ENCODE measurements around the gene HSF5. TPM values are rescaled to one million over a fixed set of nuclear protein-coding genes. Genes with fewer than 3 reads are reported as not detected.

HSF5 gene
- total and polyA plus RNA-seq, 2 of the 13 experiments (the other 11 are each of a cell fraction or from before 2014, with no cell fraction given): not detected

DNA sequence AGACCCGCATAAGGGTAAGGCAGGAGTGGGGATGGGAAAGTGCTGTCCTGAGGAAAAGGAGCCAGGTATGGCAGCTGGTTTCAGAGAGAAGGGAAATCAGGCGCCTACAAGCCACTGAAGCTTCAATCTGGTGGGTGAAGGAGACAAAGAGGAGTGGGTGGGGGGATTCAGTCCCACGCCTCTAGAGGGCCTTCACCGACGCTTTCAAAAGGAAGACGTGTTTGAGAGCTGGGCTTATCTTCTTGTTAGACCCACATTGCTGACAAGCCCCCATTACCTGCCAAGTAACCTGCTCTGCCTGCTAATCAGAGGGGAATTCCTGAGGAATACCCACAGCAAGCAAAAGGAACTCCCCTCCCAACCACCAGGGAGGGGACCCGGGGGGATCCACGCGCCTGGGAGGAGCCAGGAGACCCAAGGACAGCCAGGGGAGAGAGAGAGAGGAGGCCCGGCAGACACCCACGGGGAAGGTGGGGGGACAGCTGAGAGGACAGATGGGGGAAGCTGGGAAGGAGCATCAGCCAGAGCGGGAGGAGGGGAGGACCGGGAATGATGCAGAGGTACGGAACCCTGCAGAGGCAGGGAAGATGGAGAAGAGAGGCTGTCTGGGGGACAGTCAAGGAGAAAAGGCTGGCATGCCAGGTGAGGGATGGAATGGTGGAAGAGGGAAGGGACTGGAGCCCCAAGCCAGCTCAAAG, 25.2 kb upstream of the HSF5 start:
- no peak for ATAC-seq
- Histone ChIP-seq H3K4me3 (replicated peaks in 1 of 3; ENCODE audit: insufficient read depth in 1 of 3, low read depth in 2 of 3, low read length in 3 of 3) (peak overlapping the region; percentile 80 to 89 (median 84)), H2AFZ (ENCODE audit: low read length) (no peak overlapping the region), H3K27me3 (ENCODE audit: control insufficient read depth in 1 of 2, insufficient read depth in 2 of 2, low read length in 2 of 2) (no peaks in the 10 kb centered on the region; a peak in 1 of 5 replicates), H3K79me2 (ENCODE audit: insufficient read depth, low read length) (peaks cover 30% of the 10 kb centered on the region), H3K9me3 (ENCODE audit: low read length) (no peaks in the 10 kb centered on the region), H3K36me3 (replicated peaks in 1 of 2; ENCODE audit: control insufficient read depth in 1 of 2, insufficient read depth in 2 of 2, low read length in 2 of 2) (peaks cover 18 to 48% of the 10 kb centered on the region in 2 experiments), H3K4me1 (ENCODE audit: insufficient read depth, low read length) (peaks cover 50% of the 10 kb centered on the region), H3K4me2 (ENCODE audit: low read depth, low read length) (peak overlapping the region; percentile 93), H4K20me1 (ENCODE audit: insufficient read depth, low read length) (no peaks in the 10 kb centered on the region; the same call in 1 of the 2 replicates), H3K9ac (ENCODE audit: insufficient read depth, low read depth, low read length) (peak overlapping the region; percentile 80), H3K27ac (ENCODE audit: extremely low read length, insufficient read depth, low read length) (peak overlapping the region; percentile 51)
- BruUV-seq (replicated peaks): no TSS peak
- intact Hi-C loops (cut with micrococcal nuclease; ENCODE audit: unreplicated experiment) (no loop called here), in situ Hi-C loops (cut with HindIII; ENCODE audit: extremely low pct_ligation_motif_present, low pct_unique_long_range_greater_than_20kb) (no loop called here)
- 74% methylated on average over 14 of the region's 14 CpGs for WGBS (ENCODE audit: low lambda C conversion rate)
- CTCF ChIA-PET (ENCODE audit: low intra/inter-chr PET ratio, low total read pairs): no interaction called here
- no peak for FAIRE-seq
- POLR2A ChIA-PET: interaction anchor here (1.2 to 3.5 kb wide), 3 partner anchors 11 to 118 kb away, joined by 3 to 34 read pairs (median 11); no protein-coding TSS in a partner anchor
- no peak for DNase-seq (ENCODE audit: low spot score)
- TF ChIP-seq ZFP36L1 (CRISPR knock-in tag; IDR thresholded peaks at IDR 0.05): no peak
- 0 out of 2 replicates have a peak, but pooled peaks have one; percentile 21 for TF ChIP-seq ZNF891 (CRISPR knock-in tag; IDR thresholded peaks at IDR 0.05)
- TF ChIP-seq ARNTL (CRISPR knock-in tag; IDR thresholded peaks at IDR 0.05): no peak
- no peak for TF ChIP-seq MEIS2 (CRISPR knock-in tag; IDR thresholded peaks at IDR 0.05)
- no peak for TF ChIP-seq ZNF124 (CRISPR knock-in tag; IDR thresholded peaks at IDR 0.05)
- TF ChIP-seq E2F5 (CRISPR knock-in tag; conservative IDR thresholded peaks at IDR 0.05): 0 out of 2 replicates have a peak, but pooled peaks have one; percentile 6
- 0 out of 2 replicates have a peak, but pooled peaks have one; percentile 47 for TF ChIP-seq ZNF280B (CRISPR knock-in tag; IDR thresholded peaks at IDR 0.05; ENCODE audit: borderline replicate concordance)
- TF ChIP-seq, protein P1, sequence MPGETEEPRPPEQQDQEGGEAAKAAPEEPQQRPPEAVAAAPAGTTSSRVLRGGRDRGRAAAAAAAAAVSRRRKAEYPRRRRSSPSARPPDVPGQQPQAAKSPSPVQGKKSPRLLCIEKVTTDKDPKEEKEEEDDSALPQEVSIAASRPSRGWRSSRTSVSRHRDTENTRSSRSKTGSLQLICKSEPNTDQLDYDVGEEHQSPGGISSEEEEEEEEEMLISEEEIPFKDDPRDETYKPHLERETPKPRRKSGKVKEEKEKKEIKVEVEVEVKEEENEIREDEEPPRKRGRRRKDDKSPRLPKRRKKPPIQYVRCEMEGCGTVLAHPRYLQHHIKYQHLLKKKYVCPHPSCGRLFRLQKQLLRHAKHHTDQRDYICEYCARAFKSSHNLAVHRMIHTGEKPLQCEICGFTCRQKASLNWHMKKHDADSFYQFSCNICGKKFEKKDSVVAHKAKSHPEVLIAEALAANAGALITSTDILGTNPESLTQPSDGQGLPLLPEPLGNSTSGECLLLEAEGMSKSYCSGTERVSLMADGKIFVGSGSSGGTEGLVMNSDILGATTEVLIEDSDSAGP (CRISPR knock-in tag; IDR thresholded peaks at IDR 0.05; ENCODE audit: borderline replicate concordance): 0 out of 2 replicates have a peak, but pooled peaks have one; percentile 0
- TF ChIP-seq ZBTB7A (CRISPR knock-in tag; IDR thresholded peaks at IDR 0.05): 0 out of 2 replicates have a peak, but pooled peaks have one; percentile 12

All from HepG2 (cell line).